Fibroblast of lung (primary cell): Measurements from ENCODE around the gene TRANK1. TPM values are rescaled to one million over a fixed set of nuclear protein-coding genes. Genes with fewer than 3 reads are reported as not detected.
"Not testable (repeated sequence)": the region's sequence is repeated elsewhere in the genome, so short reads cannot be mapped to it uniquely, and the experiment has no call there.

Source experiments
- DNase-seq, 2 donors: peaks; one replicate each; pipeline versions ENCODE4 v3.0.0 to v3.0.0-alpha.2; 2010; ENCODE audit warnings: low read depth in 2 of 2
- H2AFZ ChIP-seq: 2 replicates; pipeline ENCODE4 v1.5.1; 2012; ENCODE audit warnings: low read length, control low read depth, inconsistent platforms
- H3K27ac ChIP-seq: 2 replicates; pipeline ENCODE4 v1.5.1; 2011; ENCODE audit warnings: low read length, control low read depth; ENCODE audit not compliant: insufficient read depth
- H3K27me3 ChIP-seq: 2 replicates; pipeline ENCODE4 v1.5.1; 2011; ENCODE audit warnings: mild to moderate bottlenecking, low read length; ENCODE audit not compliant: control insufficient read depth, insufficient read depth
- H3K36me3 ChIP-seq: 2 replicates; pipeline ENCODE4 v1.5.1; 2011; ENCODE audit warnings: low read length; ENCODE audit not compliant: control insufficient read depth, insufficient read depth
- H3K4me1 ChIP-seq: 2 replicates; pipeline ENCODE4 v1.5.1; 2011; ENCODE audit warnings: low read length; ENCODE audit not compliant: control insufficient read depth, insufficient read depth; ENCODE audit errors: extremely low read depth
- H3K4me2 ChIP-seq: 2 replicates; pipeline ENCODE4 v1.5.1; 2011; ENCODE audit warnings: low read length, control low read depth; ENCODE audit not compliant: insufficient read depth; ENCODE audit errors: extremely low read depth
- H3K4me3 ChIP-seq, 4 experiments: fragments of 200-600 bp in 1 of 4; sonication (generic) in 1 of 4; replicated peaks in 1 of 4; 2 replicates each; pipeline ENCODE4 v1.5.1; 2011 to 2016; ENCODE audit warnings: low read length in 4 of 4, low read depth in 3 of 4, mild to moderate bottlenecking in 3 of 4, control low read depth in 2 of 4, inconsistent platforms in 1 of 4, mixed read lengths in 1 of 4; ENCODE audit not compliant: insufficient read depth in 1 of 4; ENCODE audit errors: control extremely low read depth in 1 of 4
- H3K79me2 ChIP-seq: 2 replicates; pipeline ENCODE4 v1.5.1; 2012; ENCODE audit warnings: mild to moderate bottlenecking, low read length, inconsistent platforms; ENCODE audit not compliant: control insufficient read depth, insufficient read depth
- H3K9ac ChIP-seq: 2 replicates; pipeline ENCODE4 v1.5.1; 2011; ENCODE audit warnings: mild to moderate bottlenecking, low read length, control low read depth; ENCODE audit not compliant: insufficient read depth
- H3K9me3 ChIP-seq: 2 replicates; pipeline ENCODE4 v1.5.1; 2012; ENCODE audit warnings: low read depth, low read length; ENCODE audit not compliant: control insufficient read depth, insufficient read depth
- H4K20me1 ChIP-seq: 2 replicates; pipeline ENCODE4 v1.5.1; 2011; ENCODE audit warnings: low read length; ENCODE audit not compliant: control insufficient read depth, insufficient read depth; ENCODE audit errors: extremely low read depth
- CTCF ChIP-seq, 2 donors: IDR thresholded peaks in 1 of 2; conservative IDR thresholded peaks in 1 of 2; 1 replicate in 1 of 2; 2 replicates in 1 of 2; pipeline ENCODE4 v1.5.1; 2011 to 2012; ENCODE audit warnings: low read length in 2 of 2, control low read depth in 1 of 2, inconsistent platforms in 1 of 2, low read depth in 1 of 2, mild to moderate bottlenecking in 1 of 2
- EZH2 ChIP-seq: IDR thresholded peaks from 2 replicates; pipeline ENCODE4 v1.5.1; 2012; ENCODE audit warnings: low read length, control low read depth, mild to moderate bottlenecking; ENCODE audit errors: missing control alignments
- polyA plus RNA-seq, 2 donors: library from polyadenylated mRNA; depleted of rRNA in 1 of 2; stranded (reverse) in 1 of 2; unstranded in 1 of 2; fragments of >200 nt; gene quantifications; 2 replicates each; pipeline ENCODE4 v1.2.1, GENCODE V29; 2011 to 2012; ENCODE audit warnings: missing spikeins in 1 of 2
- total RNA-seq: library from RNA; depleted of rRNA; stranded (reverse); fragments of >200 nt; gene quantifications from 2 replicates; pipeline ENCODE4 v1.2.1, GENCODE V29; 2014

TRANK1 gene
- total and polyA plus RNA-seq, 2 donors (not counting 1 experiment from before 2014, with no cell fraction given), result 9.1 to 28.6 TPM

- H3K4me1 ChIP-seq, result no peaks in the 10 kb centered on the region
- no peak overlapping the region for H3K4me2 ChIP-seq
- H3K27me3 ChIP-seq, result no peaks in the 10 kb centered on the region
- H4K20me1 ChIP-seq, result no peaks in the 10 kb centered on the region
- H3K4me3 ChIP-seq, result no peak overlapping the region
- no peak overlapping the region for H3K27ac ChIP-seq
- DNase-seq, result no peak
- TF ChIP-seq EZH2, result no peak
- H3K36me3 ChIP-seq, result no peaks in the 10 kb centered on the region
- no peaks in the 10 kb centered on the region for H3K9me3 ChIP-seq
- H2AFZ ChIP-seq, result no peak overlapping the region
- H3K79me2 ChIP-seq, result no peaks in the 10 kb centered on the region
- H3K9ac ChIP-seq, result no peak overlapping the region
Observed at GRCh38 chr3:36964817-36965216, 20.0 kb upstream of the TRANK1 start.

GRCh38 chr3:36964331-36964730 is 19.5 kb upstream of the TRANK1 start:
- no peaks in the 10 kb centered on the region for H4K20me1 ChIP-seq
- no peak overlapping the region for H3K27ac ChIP-seq
- no peak overlapping the region for H3K9ac ChIP-seq
- H3K27me3 ChIP-seq, result no peaks in the 10 kb centered on the region
- no peak for TF ChIP-seq EZH2
- no peak for TF ChIP-seq CTCF (conservative IDR thresholded peaks at IDR 0.05 in 1 of 2, IDR thresholded peaks at IDR 0.05 in 1 of 2; ENCODE audit: low read depth in 1 of 2, low read length in 2 of 2)
- H3K4me3 ChIP-seq, result no peak overlapping the region
- no peaks in the 10 kb centered on the region for H3K9me3 ChIP-seq
- no peak overlapping the region for H2AFZ ChIP-seq
- no peak overlapping the region for H3K4me2 ChIP-seq
- no peaks in the 10 kb centered on the region for H3K36me3 ChIP-seq
- no peaks in the 10 kb centered on the region for H3K4me1 ChIP-seq
- DNase-seq, result no peak
- H3K79me2 ChIP-seq, result no peaks in the 10 kb centered on the region

DNA sequence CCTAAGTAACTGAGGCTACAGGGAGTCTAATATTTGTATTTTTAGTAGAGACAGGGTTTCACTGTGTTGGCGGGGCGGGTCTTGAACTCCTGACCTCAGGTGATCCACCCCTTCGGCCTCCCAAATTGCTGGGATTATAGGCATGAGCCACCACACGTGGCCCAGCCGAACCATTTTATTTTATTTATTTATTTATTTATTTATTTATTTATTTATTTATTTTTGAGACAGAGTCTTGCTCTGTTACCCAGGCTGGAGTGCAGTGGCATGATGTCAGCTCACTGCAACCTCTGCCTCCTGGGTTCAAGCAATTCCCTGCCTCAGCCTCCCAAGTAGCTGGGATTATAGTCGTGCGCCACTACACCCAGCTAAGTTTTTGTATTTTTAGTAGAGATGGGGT is 18.2 kb upstream of the TRANK1 start:
- not testable (repeated sequence) for DNase-seq, H3K4me2 ChIP-seq, H3K36me3 ChIP-seq, H3K27ac ChIP-seq, H3K9me3 ChIP-seq, H3K79me2 ChIP-seq, H3K4me3 ChIP-seq, H2AFZ ChIP-seq, H4K20me1 ChIP-seq, H3K4me1 ChIP-seq, H3K9ac ChIP-seq, H3K27me3 ChIP-seq

DNA sequence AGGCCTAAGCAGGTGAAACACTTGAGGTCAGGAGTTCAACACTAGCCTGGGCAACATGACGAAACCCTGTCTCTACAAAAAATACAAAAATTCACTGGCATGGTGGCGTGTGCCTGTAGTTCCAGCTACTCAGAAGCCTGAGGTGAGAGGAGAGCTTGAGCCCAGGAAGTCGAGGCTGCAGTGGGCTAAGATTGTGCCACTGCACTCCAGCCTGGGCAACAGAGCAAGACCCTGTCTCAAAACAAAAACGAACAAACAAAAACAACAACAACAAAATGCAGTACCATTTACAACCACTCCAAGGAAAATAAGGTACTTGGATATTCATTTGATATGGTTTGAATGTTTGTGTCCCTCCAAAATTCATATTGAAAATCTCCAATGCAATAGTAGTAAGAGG is 15.6 kb upstream of the TRANK1 start:
- no peaks in the 10 kb centered on the region for H3K79me2 ChIP-seq
- H3K9ac ChIP-seq, result no peak overlapping the region
- TF ChIP-seq CTCF (conservative IDR thresholded peaks at IDR 0.05 in 1 of 2, IDR thresholded peaks at IDR 0.05 in 1 of 2; ENCODE audit: low read depth in 1 of 2, low read length in 2 of 2) (no peak), EZH2 (no peak)
- H4K20me1 ChIP-seq, result no peaks in the 10 kb centered on the region
- no peak overlapping the region for H3K4me2 ChIP-seq
- H3K4me3 ChIP-seq, result no peak overlapping the region
- no peaks in the 10 kb centered on the region for H3K36me3 ChIP-seq
- H3K27ac ChIP-seq, result no peak overlapping the region
- H2AFZ ChIP-seq, result no peak overlapping the region
- H3K9me3 ChIP-seq, result no peaks in the 10 kb centered on the region
- no peaks in the 10 kb centered on the region for H3K27me3 ChIP-seq
- DNase-seq, result no peak
- H3K4me1 ChIP-seq, result peaks cover 7% of the 10 kb centered on the region
